HPDE6-E6E7 (cell line): Measurements from ENCODE around the gene CNOT3.
"Not testable (repeated sequence)": the region's sequence is repeated elsewhere in the genome, so short reads cannot be mapped to it uniquely, and the experiment has no call there.

Experiments
- DNase-seq: peaks from one replicate; pipeline ENCODE4 v3.0.0; 2011; ENCODE audit warnings: missing footprints; ENCODE audit errors: extremely low spot score

CNOT3 gene

GRCh38 chr19:54191011-54191810 is 53.6 kb downstream of the CNOT3 start, which contains the start of gene TSEN34:
Gene TSEN34 (plus strand): TSS chr19:54191308. CDS start chr19:54191365, 57 bp downstream.
- DNase-seq, result no peak

GRCh38 chr19:54191811-54192453 is 54.4 kb downstream of the CNOT3 start:
- DNase-seq, result no peak

GRCh38 chr19:54193011-54193410 is 55.4 kb downstream of the CNOT3 start:
- no peak for DNase-seq

- DNase-seq, result not testable (repeated sequence)
These were observed 56.9 kb downstream of the CNOT3 start for GRCh38 chr19:54194463-54194862.

- DNase-seq, result no peak
These were observed 59.0 kb downstream of the CNOT3 start for GRCh38 chr19:54196536-54196935.

GRCh38 chr19:54197121-54197520 is 59.6 kb downstream of the CNOT3 start:
- DNase-seq, result no peak

GRCh38 chr19:54199401-54199800 is 61.8 kb downstream of the CNOT3 start:
- DNase-seq, result no peak

- no peak for DNase-seq
These were observed 63.7 kb downstream of the CNOT3 start for GRCh38 chr19:54201172-54201701.

GRCh38 chr19:54201980-54202379 is 64.4 kb downstream of the CNOT3 start:
- DNase-seq, result no peak

- no peak for DNase-seq
These were observed 65.6 kb downstream of the CNOT3 start for GRCh38 chr19:54203151-54203611.

GRCh38 chr19:54204767-54205468 is 67.4 kb downstream of the CNOT3 start:
- no peak for DNase-seq
